Brain microvascular endothelial cell (primary cell): ENCODE measurements around the gene ZNF574.
"Not testable (repeated sequence)": the region's sequence is repeated elsewhere in the genome, so short reads cannot be mapped to it uniquely, and the experiment has no call there.

Experiments used
- DNase-seq: peaks from one replicate; pipeline ENCODE4 v3.0.0-alpha.2; 2020
- H3K27ac ChIP-seq: fragments of 250-450 bp; sonication (Bioruptor Pico); 2 replicates; pipeline ENCODE4 v1.5.1; 2020; ENCODE audit warnings: mild to moderate bottlenecking, moderate library complexity
- H3K27me3 ChIP-seq: fragments of 250-450 bp; sonication (Bioruptor Pico); replicated peaks from 2 replicates; pipeline ENCODE4 v1.5.1; 2020; ENCODE audit warnings: mild to moderate bottlenecking
- H3K36me3 ChIP-seq: fragments of 250-450 bp; sonication (Bioruptor Pico); replicated peaks from 2 replicates; pipeline ENCODE4 v1.5.1; 2020; ENCODE audit warnings: mild to moderate bottlenecking
- H3K4me3 ChIP-seq: 2 replicates; pipeline ENCODE4 v1.5.1; 2011; ENCODE audit warnings: low read depth, mild to moderate bottlenecking, control low read depth, low read length, moderate library complexity
- in situ Hi-C: cut with HindIII; loops from 2 replicates; pipeline ENCODE4 v1.10.0; 2017; ENCODE audit warnings: low sequenced_read_pairs, low pct_ligation_motif_present
- TF ChIP-seq, protein P1 (sequence below): IDR thresholded peaks from 2 replicates; pipeline ENCODE4 v1.5.1; 2011; ENCODE audit warnings: low read depth, mild to moderate bottlenecking, moderate library complexity, low read length, control low read depth, inconsistent platforms; ENCODE audit errors: missing control alignments

Gene ZNF574

DNA sequence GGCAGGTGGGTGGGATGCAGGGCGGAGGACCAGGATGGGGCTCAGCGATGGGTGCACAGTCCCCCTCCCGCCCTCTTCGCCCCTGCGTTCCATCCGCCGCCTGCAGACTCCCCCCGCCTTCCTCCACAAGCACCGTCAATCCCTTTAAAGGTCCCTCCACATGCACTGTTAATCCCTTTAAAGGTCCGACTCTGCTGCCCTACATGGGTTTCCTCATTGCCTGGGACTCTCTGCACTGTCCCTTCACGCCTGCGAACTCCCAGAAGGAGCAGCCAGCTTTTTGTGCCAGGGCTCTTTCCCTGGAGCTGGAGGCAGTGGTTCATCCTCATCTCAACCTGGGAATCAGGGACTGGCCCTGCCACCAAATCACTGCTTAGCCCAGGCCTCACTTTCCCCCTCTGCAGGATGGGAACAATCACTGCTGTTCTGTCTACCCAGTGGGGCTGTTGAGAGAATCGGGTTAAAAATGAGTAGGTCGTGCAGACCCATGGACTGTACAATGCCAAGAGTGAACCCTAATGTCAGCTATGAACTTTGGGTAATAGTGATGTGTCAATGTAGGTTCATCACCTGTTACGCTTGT, 20.4 kb downstream of the ZNF574 start:
- DNase-seq, result no peak
- H3K36me3 ChIP-seq, result peaks cover 4% of the 10 kb centered on the region
- no peak overlapping the region for H3K4me3 ChIP-seq
- no peaks in the 10 kb centered on the region for H3K27me3 ChIP-seq
- H3K27ac ChIP-seq, result no peak overlapping the region
- in situ Hi-C loops, result no loop called here
- TF ChIP-seq, protein P1, sequence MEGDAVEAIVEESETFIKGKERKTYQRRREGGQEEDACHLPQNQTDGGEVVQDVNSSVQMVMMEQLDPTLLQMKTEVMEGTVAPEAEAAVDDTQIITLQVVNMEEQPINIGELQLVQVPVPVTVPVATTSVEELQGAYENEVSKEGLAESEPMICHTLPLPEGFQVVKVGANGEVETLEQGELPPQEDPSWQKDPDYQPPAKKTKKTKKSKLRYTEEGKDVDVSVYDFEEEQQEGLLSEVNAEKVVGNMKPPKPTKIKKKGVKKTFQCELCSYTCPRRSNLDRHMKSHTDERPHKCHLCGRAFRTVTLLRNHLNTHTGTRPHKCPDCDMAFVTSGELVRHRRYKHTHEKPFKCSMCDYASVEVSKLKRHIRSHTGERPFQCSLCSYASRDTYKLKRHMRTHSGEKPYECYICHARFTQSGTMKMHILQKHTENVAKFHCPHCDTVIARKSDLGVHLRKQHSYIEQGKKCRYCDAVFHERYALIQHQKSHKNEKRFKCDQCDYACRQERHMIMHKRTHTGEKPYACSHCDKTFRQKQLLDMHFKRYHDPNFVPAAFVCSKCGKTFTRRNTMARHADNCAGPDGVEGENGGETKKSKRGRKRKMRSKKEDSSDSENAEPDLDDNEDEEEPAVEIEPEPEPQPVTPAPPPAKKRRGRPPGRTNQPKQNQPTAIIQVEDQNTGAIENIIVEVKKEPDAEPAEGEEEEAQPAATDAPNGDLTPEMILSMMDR, result peak; percentile 11

DNA sequence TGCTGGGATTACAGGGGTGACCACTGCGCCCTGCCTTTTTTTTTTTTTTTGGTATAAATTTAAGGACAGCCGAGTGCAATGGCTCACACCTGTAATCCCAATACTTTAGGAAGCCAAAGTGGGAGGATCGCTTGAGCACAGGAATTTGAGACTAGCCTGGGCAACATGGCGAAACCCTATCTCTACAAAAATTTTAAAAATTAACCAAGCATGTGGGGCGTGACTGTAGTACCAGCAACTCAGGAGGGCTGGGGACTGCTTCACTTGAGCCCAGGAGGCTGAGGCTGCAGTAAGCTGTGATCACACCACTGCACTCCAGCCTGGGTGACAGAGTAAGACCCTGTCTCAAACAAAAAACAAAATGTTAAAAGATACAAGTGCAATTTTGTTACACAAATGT, 21.5 kb downstream of the ZNF574 start:
- DNase-seq, result no peak
- Histone ChIP-seq H3K27me3 (no peaks in the 10 kb centered on the region), H3K4me3 (no peak overlapping the region), H3K36me3 (peaks cover 4% of the 10 kb centered on the region), H3K27ac (no peak overlapping the region)
- in situ Hi-C loops, result no loop called here
- TF ChIP-seq, protein P1, result no peak

DNA sequence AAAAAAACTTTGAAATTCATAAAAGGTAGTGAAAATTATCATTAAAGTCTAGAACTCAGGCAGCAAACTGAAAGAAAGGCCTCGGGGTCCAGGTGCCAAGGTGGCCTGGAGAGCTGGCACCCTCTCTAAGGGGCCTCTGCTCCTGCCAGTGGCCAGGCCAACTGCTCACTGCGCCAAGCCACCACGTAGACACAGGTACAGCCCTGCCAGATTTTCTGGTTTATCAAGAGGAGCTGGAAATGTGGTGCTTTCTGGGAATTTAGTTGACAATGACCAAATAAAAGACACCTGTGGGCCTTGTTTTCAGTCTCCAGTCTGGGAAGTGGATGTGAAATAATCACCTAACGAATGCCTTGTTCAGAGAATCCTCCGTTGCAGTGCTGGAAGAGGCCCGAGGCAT, 22.8 kb downstream of the ZNF574 start:
- in situ Hi-C loops, result no loop called here
- H3K36me3 ChIP-seq, result peaks cover 4% of the 10 kb centered on the region
- no peak for DNase-seq

DNA sequence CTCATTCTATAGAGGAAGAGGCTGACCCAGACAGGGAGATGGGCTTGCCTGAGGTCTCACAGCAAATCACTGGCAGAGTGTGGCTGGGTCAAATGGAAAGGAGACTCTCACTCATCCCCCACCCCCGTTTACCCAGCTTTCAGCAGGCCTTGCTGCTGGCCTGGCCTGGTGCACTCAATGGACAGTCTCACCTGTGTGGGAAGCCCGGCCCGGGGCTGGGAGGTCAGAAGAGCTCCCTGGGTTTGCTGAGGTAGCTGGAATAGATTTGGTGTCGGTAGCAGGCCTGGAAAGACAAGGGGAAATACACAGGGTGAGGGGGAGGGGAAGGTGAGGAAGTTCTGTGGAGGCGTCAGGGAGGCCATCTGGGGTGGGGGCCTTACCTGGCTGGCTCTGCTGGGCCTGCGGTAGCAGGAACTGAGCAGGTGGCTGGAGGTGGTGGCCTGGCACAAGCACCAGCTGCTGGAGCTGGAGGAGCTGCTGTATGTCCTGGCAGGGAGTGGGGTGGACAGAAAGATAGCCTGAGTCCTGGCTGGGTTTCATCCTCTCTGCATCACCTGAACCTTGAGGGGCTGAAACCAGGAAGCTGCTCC, 23.5 kb downstream of the ZNF574 start:
- in situ Hi-C loops, result no loop called here
- H3K27ac ChIP-seq, result no peak overlapping the region
- no peak for DNase-seq
- no peak overlapping the region for H3K4me3 ChIP-seq
- H3K27me3 ChIP-seq, result no peaks in the 10 kb centered on the region
- H3K36me3 ChIP-seq, result peaks cover 4% of the 10 kb centered on the region
- TF ChIP-seq, protein P1, result no peak

More for the DNA sequence above, 22.8 kb downstream of the ZNF574 start:
- Histone ChIP-seq H3K4me3 (no peak overlapping the region), H3K27me3 (no peaks in the 10 kb centered on the region), H3K27ac (no peak overlapping the region)
- TF ChIP-seq, protein P1, result no peak

DNA sequence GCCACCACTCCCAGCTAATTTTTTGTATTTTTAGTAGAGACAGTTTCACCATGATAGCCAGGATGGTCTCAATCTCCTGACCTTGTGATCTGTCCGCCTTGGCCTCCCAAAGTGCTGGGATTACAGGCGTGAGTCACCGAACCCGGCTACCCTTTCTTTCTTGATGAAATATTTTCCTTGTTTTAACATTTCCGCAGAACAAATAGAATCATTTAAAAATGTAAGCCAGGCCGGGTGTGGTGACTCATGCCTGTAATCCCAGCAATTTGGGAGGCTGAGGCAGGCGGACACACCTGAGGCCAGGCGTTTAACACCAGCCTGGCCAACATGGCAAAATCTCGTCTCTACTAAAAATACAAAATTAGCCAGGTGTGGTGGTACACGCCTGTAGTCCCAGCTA, 24.3 kb downstream of the ZNF574 start:
- in situ Hi-C loops, DNase-seq, H3K27ac ChIP-seq, H3K4me3 ChIP-seq, H3K36me3 ChIP-seq, H3K27me3 ChIP-seq: not testable (repeated sequence)

DNA sequence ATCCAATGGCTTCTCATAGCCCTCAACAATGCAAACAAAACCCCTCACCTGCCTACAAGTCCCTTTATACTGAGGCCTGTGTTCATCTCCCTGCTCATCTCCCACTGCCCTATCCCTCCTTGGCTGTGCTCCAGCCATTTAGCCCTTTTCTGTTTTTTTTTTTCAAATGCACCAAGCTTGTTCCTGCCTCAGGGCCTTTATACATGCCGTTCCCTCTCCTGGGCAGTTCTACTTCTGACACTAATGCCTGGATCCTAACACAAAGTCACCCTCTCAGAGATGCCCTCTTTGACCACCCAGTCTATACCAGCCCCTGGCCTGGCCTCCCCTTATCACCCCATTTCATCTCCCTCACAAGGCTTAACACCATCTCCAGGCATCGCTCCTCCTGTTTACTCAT, 26.9 kb downstream of the ZNF574 start:
- TF ChIP-seq, protein P1, result no peak
- no peak overlapping the region for H3K4me3 ChIP-seq
- H3K36me3 ChIP-seq, result no peaks in the 10 kb centered on the region
- in situ Hi-C loops, result no loop called here
- no peak for DNase-seq
- H3K27me3 ChIP-seq, result no peaks in the 10 kb centered on the region
- no peak overlapping the region for H3K27ac ChIP-seq
